GM12865 (cell line): ENCODE data around the gene SLC27A1.
A peak's percentile ranks its signal among the peaks of the same experiment; 100 is the strongest.
"Not testable (repeated sequence)": the region's sequence is repeated elsewhere in the genome, so short reads cannot be mapped to it uniquely, and the experiment has no call there.

Source experiments
- DNase-seq: peaks from one replicate; pipeline ENCODE4 v3.0.0; 2010; ENCODE audit warnings: low read depth
- H3K4me3 ChIP-seq: 2 replicates; pipeline ENCODE4 v1.5.1; 2011; ENCODE audit warnings: mild to moderate bottlenecking, low read depth, low read length, control low read depth
- TF ChIP-seq, protein P1 (sequence below): IDR thresholded peaks from 2 replicates; pipeline ENCODE4 v1.5.1; 2011; ENCODE audit warnings: low read length, control low read depth, low read depth, inconsistent platforms; ENCODE audit not compliant: insufficient read depth; ENCODE audit errors: missing control alignments

The SLC27A1 gene

DNA sequence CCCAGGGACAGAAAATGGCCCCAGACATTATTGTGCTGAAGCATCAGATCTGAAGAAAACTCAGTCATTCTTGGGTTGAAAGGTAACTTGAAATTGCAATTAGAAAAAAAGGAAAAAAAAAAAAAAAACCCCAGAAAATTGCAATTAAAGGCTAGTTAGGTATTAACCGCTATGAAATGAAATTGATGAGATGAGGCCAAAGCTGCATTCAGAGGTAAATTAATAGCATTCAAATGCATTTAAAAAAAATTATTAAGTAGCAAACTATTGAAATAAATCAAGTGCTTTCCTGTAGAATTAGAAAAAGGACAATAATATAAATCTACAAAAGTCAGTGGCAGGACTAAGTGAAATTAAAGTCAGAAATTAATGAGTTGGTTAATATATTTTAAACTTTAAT is 47.6 kb downstream of the SLC27A1 start:
- no peak for DNase-seq
- H3K4me3 ChIP-seq, result no peak overlapping the region
- TF ChIP-seq, protein P1, sequence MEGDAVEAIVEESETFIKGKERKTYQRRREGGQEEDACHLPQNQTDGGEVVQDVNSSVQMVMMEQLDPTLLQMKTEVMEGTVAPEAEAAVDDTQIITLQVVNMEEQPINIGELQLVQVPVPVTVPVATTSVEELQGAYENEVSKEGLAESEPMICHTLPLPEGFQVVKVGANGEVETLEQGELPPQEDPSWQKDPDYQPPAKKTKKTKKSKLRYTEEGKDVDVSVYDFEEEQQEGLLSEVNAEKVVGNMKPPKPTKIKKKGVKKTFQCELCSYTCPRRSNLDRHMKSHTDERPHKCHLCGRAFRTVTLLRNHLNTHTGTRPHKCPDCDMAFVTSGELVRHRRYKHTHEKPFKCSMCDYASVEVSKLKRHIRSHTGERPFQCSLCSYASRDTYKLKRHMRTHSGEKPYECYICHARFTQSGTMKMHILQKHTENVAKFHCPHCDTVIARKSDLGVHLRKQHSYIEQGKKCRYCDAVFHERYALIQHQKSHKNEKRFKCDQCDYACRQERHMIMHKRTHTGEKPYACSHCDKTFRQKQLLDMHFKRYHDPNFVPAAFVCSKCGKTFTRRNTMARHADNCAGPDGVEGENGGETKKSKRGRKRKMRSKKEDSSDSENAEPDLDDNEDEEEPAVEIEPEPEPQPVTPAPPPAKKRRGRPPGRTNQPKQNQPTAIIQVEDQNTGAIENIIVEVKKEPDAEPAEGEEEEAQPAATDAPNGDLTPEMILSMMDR, result no peak

DNA sequence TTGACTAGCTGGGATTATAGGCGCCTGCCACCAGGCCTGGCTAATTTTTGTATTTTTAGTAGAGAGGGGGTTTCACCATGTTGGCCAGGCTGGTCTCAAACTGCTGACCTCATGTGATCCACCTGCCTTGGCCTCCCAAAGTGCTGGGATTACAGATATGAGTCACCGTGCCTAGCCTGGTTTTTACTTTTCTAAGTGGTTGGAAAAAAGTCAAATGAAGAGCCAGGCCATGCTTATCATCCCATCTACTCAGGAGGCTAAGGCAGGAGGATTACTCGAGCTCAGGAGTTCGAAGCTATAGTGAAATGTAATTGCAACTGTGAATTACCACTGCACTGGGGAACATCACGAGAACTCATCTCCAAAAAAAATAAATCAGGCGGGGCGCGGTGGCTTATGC is 48.3 kb downstream of the SLC27A1 start:
- H3K4me3 ChIP-seq, DNase-seq: not testable (repeated sequence)

DNA sequence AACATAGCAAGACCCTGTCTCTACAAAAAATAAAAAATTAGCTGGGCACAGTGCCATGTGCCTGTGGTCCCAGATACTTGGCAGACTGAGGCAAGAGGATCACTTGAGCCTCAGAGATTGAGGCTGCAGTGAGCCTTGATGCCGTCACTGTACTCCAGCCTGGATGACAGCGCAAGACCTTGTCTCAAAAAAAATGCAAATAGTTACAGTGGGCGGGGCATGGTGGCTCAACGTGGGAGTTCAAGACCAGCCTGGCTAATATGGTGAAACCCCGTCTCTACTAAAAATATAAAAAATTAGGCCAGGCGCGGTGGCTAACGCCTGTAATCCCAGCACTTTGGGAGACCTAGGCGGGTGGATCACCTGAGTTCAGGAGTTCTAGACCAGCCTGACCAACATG is 49.6 kb downstream of the SLC27A1 start:
- no peak for DNase-seq
- no peak overlapping the region for H3K4me3 ChIP-seq
- TF ChIP-seq, protein P1, result no peak

DNA sequence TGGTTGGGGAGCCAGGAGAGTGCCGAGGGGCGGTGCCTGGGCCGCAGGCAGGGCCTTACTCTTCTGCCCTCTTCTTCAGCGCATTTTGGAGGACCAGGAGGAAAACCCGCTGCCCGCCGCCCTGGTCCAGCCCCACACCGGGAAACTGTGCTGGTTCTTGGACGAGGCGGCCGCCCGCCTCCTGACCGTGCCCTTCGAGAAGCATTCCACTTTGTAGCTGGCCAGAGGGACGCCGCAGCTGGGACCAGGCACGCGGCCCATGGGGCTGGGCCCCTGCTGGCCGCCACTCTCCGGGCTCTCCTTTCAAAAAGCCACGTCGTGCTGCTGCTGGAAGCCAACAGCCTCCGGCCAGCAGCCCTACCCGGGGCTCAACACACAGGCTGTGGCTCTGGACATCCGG is 50.5 kb downstream of the SLC27A1 start:
- no peak overlapping the region for H3K4me3 ChIP-seq
- DNase-seq, result no peak
- TF ChIP-seq, protein P1, result no peak

DNA sequence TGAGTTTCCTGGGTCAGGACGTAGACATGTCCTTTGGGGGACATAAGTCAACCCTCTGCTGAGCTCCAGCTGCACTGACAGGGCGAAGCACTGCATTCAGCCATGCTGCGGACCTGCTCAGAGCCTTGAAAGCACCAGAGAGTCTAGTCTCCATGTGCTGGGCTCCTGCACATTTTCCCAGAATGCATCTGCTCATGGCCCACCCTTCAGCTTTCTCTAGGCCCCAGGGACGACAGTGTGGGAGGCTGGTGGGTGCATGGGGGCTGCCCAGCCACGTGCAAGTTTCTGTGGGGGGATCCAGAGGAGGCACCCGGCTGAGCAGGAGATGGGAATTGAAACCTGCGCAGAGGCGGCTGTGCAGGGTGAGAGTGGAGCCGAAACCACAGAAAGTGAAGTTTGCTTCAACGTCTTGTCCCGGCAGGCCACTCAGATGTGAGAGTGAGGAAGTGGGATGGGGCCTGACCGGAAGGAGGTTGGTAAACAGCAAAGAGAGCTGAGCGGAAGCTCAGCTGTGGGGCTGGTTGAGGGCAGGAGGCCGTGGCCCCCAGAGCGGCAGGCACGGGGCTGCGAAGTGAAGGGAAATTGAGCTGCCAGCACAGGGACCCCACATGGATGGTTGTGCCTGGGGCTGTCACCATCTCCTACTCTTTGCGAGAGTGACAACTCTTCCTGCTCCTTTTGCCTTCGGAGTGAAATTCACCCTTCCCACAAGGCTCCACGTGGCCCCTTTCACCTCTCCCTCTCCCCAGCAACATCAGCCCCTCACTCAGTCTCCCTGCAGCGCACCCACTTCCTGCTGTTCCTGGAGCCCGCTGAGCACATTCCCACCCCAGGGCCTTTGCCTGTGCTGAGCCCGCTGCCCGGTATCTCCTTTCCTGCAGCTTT is 52.9 kb downstream of the SLC27A1 start:
- TF ChIP-seq, protein P1, result no peak
- peak overlapping the region; percentile 34 for H3K4me3 ChIP-seq
- peak; percentile 97 for DNase-seq

DNA sequence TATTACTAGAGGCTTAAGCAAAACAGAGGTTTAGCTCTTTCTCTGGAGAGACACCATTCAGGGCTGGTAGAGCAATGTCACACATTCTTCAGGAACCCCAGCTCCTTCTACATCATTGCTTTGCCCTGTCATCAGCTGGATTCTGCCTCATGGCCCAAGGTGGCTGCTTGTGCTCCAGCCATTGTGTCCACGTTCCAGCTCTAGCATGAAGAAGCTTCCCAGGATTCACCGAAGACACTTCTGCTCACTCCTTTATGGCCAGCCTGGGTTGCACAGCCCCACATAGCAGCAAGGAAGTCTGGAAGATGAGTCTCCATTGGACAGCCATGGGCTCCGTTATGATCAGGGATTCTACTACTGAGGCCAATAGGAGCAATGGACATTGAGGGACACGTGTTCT is 54.3 kb downstream of the SLC27A1 start:
- TF ChIP-seq, protein P1, result no peak
- no peak for DNase-seq

DNA sequence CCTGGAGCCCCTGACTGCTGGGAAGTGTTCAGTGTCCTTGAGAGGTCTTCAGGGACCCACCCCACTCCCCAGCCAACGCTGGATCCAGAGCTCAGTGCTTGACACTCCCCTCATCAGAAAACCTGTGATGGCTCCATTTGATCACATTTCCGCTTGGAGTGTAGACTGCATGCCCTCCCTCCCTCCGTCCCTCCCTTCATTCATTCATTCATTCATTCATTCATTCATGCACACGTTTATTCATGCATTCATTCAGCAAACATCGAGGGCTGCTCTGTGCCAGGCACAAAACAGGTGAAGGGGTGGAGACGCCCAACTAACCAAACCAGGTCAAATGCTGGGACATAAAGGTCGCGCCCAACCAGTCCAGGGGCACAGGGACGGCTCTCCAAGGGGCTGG is 54.8 kb downstream of the SLC27A1 start:
- no peak for DNase-seq
- H3K4me3 ChIP-seq, result no peak overlapping the region
- TF ChIP-seq, protein P1, result no peak

More for the DNA sequence above, 54.3 kb downstream of the SLC27A1 start:
- H3K4me3 ChIP-seq, result no peak overlapping the region
